ENCODE measurements around the gene MBTPS1.

DNA sequence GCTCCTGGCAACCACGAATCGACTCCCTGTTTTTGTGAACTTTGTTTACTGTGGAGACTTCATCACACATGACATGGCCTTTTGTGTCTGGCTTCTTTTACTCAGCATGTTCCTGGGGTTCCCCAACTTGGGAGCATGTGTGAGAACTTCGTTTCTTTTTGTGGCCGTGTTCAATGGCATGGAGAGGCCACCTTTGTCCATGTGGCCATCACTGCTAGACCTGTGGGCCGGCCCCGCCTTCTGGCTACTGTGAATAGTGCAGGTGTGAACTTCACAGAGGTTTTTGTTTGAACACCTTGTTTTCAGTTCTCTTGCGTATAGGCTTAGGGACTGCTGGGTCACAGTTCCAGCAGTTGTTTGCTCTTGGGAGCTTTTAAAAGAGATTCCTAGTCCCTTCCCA lies 68.5 kb downstream of the MBTPS1 start:
- TF ChIP-seq CTCF (IDR thresholded peaks at IDR 0.05; ENCODE audit: insufficient read depth, low read length, poor library complexity, severe bottlenecking): no peak
- TF ChIP-seq EZH2phosphoT487 (conservative IDR thresholded peaks at IDR 0.05; ENCODE audit: low read length): no peak
